Skeletal muscle tissue (tissue), 4 donors: ENCODE measurements around the gene CALHM3. TPM values are rescaled to one million over a fixed set of nuclear protein-coding genes. Genes with fewer than 3 reads are reported as not detected.
"Not testable (repeated sequence)": the region's sequence is repeated elsewhere in the genome, so short reads cannot be mapped to it uniquely, and the experiment has no call there.

Experiments
- H3K27ac ChIP-seq: one replicate; pipeline ENCODE4 v1.7.0; 2013; ENCODE audit warnings: mild to moderate bottlenecking, low read depth, low read length, inconsistent platforms
- H3K27me3 ChIP-seq, 3 donors: one replicate each; pipeline ENCODE4 v1.7.0; 2013; ENCODE audit warnings: low read length in 3 of 3; ENCODE audit not compliant: control insufficient read depth in 3 of 3, insufficient read depth in 3 of 3
- H3K36me3 ChIP-seq, 3 donors: one replicate each; pipeline ENCODE4 v1.7.0; 2013; ENCODE audit warnings: low read length in 3 of 3; ENCODE audit not compliant: control insufficient read depth in 3 of 3, insufficient read depth in 3 of 3
- H3K4me1 ChIP-seq, 3 donors: one replicate each; pipeline ENCODE4 v1.7.0; 2013; ENCODE audit warnings: low read length in 3 of 3, mild to moderate bottlenecking in 3 of 3; ENCODE audit not compliant: control insufficient read depth in 3 of 3, insufficient read depth in 3 of 3
- H3K4me3 ChIP-seq, 3 donors: one replicate each; pipeline ENCODE4 v1.7.0; 2013; ENCODE audit warnings: low read length in 3 of 3
- H3K9ac ChIP-seq, 3 donors: one replicate each; pipeline ENCODE4 v1.7.0; 2013; ENCODE audit warnings: low read length in 3 of 3, mild to moderate bottlenecking in 3 of 3, moderate library complexity in 2 of 3, low read depth in 1 of 3
- H3K9me3 ChIP-seq, 3 donors: one replicate each; pipeline ENCODE4 v1.7.0; 2013; ENCODE audit warnings: low read length in 3 of 3; ENCODE audit not compliant: control insufficient read depth in 3 of 3
- total RNA-seq: library from RNA; depleted of rRNA; stranded (reverse); fragments of >200 nt; gene quantifications from one replicate; pipeline ENCODE4 v1.2.3, GENCODE V29; 2014
- donor health status: Osteomylitis.

CALHM3 gene
- total RNA-seq, 1 donor from 2014 or later: not detected

- no peak overlapping the region for H3K27ac ChIP-seq
- no peaks in the 10 kb centered on the region for H3K27me3 ChIP-seq
- H3K36me3 ChIP-seq: no peaks in the 10 kb centered on the region
- H3K9ac ChIP-seq: no peak overlapping the region
- no peak overlapping the region for H3K4me3 ChIP-seq
- H3K9me3 ChIP-seq: no peaks in the 10 kb centered on the region
- H3K4me1 ChIP-seq: peaks cover 0 to 5% (median 0%) of the 10 kb centered on the region in 3 donors
Measured at GRCh38 chr10:103512591-103513379, 33.7 kb upstream of the CALHM3 start.

GRCh38 chr10:103512166-103512565 lies 33.1 kb upstream of the CALHM3 start:
- Histone ChIP-seq H3K4me3 (no peak overlapping the region), H3K9me3 (no peaks in the 10 kb centered on the region), H3K27me3 (no peaks in the 10 kb centered on the region), H3K9ac (no peak overlapping the region), H3K36me3 (no peaks in the 10 kb centered on the region), H3K4me1 (peaks cover 0 to 5% (median 0%) of the 10 kb centered on the region in 3 donors), H3K27ac (no peak overlapping the region)

DNA sequence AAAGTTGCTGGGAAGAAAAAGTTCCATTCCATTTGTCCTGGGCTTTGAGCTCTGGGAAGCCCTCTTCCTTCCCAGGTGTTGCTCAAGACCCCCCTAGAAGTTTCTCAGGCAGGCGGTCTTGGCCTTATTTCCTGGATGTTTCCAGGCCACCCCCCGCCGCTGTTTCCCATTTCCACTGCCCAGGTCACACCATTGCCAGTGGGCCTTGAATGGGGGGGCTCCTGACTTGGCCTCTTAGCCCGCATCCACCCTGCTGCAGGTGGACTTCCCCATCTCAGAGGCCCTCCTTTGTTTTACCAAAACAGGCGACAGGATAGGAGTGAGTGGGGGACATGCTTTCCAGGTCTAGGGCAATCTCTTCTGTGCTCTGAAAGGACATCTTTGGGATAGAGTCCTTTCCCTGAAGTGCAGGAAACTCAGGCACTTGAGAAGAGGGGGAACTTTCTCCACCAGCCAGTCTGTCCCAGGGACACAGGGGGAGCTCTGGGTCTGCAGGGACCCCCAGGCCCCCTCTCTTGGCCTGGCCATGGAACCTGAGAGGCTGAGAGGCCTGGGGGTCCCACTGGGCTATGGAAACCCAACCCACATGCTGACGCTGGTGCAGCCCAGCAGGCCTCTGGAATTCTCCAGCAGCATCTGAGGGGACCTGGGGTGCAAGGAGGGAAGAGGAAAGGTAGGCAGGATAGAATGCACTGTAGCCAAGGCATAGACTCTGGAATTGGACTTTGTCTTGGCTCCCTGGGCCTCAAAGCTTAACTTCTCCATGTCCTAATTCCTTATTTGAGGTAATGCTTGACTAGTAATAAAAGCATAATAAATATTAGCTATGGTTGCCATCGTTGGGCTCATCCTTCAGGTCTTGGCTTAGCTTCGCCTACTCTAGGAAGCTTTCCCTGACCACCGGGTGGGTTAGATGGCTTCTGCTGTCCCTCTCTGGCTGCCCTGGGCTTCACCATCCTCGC lies 32.0 kb upstream of the CALHM3 start:
- peaks cover 0 to 5% (median 0%) of the 10 kb centered on the region in 3 donors for H3K4me1 ChIP-seq
- no peaks in the 10 kb centered on the region for H3K36me3 ChIP-seq
- no peaks in the 10 kb centered on the region for H3K9me3 ChIP-seq
- no peaks in the 10 kb centered on the region for H3K27me3 ChIP-seq
- H3K27ac ChIP-seq: no peak overlapping the region
- H3K4me3 ChIP-seq: no peak overlapping the region
- no peak overlapping the region for H3K9ac ChIP-seq

- Histone ChIP-seq H3K9me3 (no peaks in the 10 kb centered on the region), H3K9ac (no peak overlapping the region), H3K4me3 (no peak overlapping the region), H3K27me3 (no peaks in the 10 kb centered on the region), H3K27ac (no peak overlapping the region), H3K36me3 (no peaks in the 10 kb centered on the region), H3K4me1 (peaks cover 0 to under 1% (median 0%) of the 10 kb centered on the region in 3 donors)
Measured at GRCh38 chr10:103510046-103510685, 31.1 kb upstream of the CALHM3 start.

DNA sequence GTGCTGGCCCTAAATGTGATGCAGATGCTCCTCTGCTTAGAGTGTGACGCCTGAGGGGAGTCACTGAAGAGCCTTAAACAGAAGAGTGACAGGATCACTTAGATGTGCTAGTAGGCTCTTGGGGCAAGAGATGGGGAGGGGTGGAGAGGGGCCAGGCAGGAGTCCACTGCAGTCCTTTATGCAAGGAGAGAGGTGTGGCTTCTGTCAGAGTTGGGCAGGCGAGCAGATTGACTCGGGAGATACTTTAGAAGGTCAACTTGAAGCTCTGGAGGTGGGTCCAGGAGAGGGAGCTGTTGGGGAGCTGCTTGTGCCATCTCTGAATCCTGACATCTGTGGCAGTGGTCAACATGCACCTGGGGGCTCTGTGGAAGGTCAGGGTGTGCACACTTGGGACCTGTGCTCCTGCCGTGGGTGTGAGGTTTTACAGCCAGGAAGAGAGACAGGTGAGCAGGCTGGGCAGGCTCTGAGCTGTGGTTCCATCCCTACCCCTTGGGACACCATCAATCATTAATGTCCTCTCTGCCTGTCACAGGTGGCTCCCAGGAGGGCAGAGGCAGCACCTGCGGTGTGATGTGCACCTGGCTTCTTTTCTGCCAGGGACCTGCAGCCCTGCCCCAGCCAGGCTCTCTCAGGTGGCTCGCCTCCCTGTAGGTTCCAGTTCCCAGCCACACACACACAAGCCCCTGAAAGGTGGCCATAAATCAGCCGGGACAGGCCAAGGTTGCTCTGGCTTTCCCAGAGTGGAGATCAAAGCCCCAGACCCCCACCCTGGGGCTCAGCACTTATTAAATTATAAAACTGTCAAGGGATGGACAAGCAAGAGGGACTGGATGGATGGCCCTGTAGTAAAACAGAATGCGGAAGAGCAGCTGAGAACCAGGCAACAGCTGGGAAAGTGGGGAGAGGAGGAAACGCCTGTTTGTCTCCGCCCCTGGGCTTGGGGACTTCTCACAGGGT lies 28.5 kb upstream of the CALHM3 start:
- no peaks in the 10 kb centered on the region for H3K4me1 ChIP-seq
- H3K36me3 ChIP-seq: no peaks in the 10 kb centered on the region
- H3K27me3 ChIP-seq: no peaks in the 10 kb centered on the region
- H3K27ac ChIP-seq: no peak overlapping the region
- no peaks in the 10 kb centered on the region for H3K9me3 ChIP-seq
- no peak overlapping the region for H3K4me3 ChIP-seq
- no peak overlapping the region for H3K9ac ChIP-seq

GRCh38 chr10:103506061-103506460 lies 27.0 kb upstream of the CALHM3 start:
- no peak overlapping the region for H3K9ac ChIP-seq
- H3K27ac ChIP-seq: no peak overlapping the region
- no peaks in the 10 kb centered on the region for H3K36me3 ChIP-seq
- no peak overlapping the region for H3K4me3 ChIP-seq
- H3K4me1 ChIP-seq: no peaks in the 10 kb centered on the region
- H3K27me3 ChIP-seq: peaks cover 0 to 2% (median 0%) of the 10 kb centered on the region in 3 donors
- no peaks in the 10 kb centered on the region for H3K9me3 ChIP-seq

GRCh38 chr10:103504181-103504783 lies 25.2 kb upstream of the CALHM3 start:
- no peak overlapping the region for H3K4me3 ChIP-seq
- H3K27ac ChIP-seq: no peak overlapping the region
- no peak overlapping the region for H3K9ac ChIP-seq

GRCh38 chr10:103503777-103504176 lies 24.7 kb upstream of the CALHM3 start:
- H3K9ac ChIP-seq, H3K27me3 ChIP-seq, H3K36me3 ChIP-seq, H3K9me3 ChIP-seq, H3K4me3 ChIP-seq, H3K27ac ChIP-seq, H3K4me1 ChIP-seq: not testable (repeated sequence)

More at GRCh38 chr10:103504181-103504783, 25.2 kb upstream of the CALHM3 start:
- Histone ChIP-seq H3K36me3 (no peaks in the 10 kb centered on the region), H3K27me3 (peaks cover 0 to 3% (median 0%) of the 10 kb centered on the region in 3 donors), H3K4me1 (no peaks in the 10 kb centered on the region), H3K9me3 (no peaks in the 10 kb centered on the region)
